ENCODE data around the gene MSL2.
"Not testable (repeated sequence)": the region's sequence is repeated elsewhere in the genome, so short reads cannot be mapped to it uniquely, and the experiment has no call there.

Gene MSL2

DNA sequence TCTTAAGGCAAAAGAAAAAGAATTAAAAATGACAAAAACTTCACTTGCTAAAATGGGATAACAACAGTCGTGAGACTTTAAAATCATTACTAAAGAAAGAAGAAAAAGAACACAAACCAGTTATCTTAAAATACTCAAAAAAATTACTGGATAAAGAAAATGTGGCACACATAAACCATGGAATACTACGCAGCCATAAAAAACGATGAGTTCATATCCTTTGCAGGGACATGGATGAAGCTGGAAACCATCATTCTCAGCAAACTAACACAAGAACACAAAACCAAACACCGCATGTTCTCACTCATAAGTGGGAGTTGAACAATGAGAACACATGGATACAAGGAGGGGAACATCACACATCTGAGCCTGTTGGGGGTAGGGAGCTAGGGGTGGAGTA is 27.9 kb downstream of the MSL2 start:
- H3K4me3 ChIP-seq (ENCODE audit: extremely low read depth, insufficient read depth, low read length, poor library complexity, severe bottlenecking); H3K36me3 ChIP-seq (ENCODE audit: control insufficient read depth, insufficient read depth, low read length); H3K9me3 ChIP-seq (ENCODE audit: control insufficient read depth, low read length); H3K4me1 ChIP-seq (ENCODE audit: control insufficient read depth, insufficient read depth, low read length, poor library complexity, severe bottlenecking); H3K27ac ChIP-seq (ENCODE audit: low read depth, low read length, severe bottlenecking): not testable (repeated sequence)
- WGBS, 2 experiments (ENCODE audit: insufficient coverage in 2 of 2), result no CpG with 5 or more reads among the region's 4 CpGs

DNA sequence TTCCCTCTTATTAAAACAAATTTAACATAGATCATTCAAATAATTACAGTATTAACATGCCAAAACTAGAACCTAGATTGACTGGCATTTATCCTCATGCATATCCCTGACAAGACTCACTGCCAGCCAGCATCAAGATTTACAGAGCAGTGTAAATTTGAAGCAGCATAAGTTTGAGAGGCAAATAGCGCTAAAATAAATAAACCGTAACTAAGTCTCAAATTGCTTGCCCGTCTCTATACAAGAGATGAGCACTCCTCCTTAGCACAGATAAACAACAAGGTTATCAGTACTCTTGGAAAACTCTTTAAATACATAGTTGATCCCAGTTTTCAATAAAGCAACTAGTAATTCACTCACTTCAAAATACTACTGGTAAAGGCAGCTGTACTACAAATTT is 29.6 kb downstream of the MSL2 start:
- Histone ChIP-seq H3K4me1 (ENCODE audit: control insufficient read depth, insufficient read depth, low read length, poor library complexity, severe bottlenecking) (no peaks in the 10 kb centered on the region), H3K9me3 (ENCODE audit: control insufficient read depth, low read length) (no peaks in the 10 kb centered on the region), H3K36me3 (ENCODE audit: control insufficient read depth, insufficient read depth, low read length) (no peaks in the 10 kb centered on the region), H3K27ac (ENCODE audit: low read depth, low read length, severe bottlenecking) (no peak overlapping the region), H3K4me3 (ENCODE audit: extremely low read depth, insufficient read depth, low read length, poor library complexity, severe bottlenecking) (no peak overlapping the region)
- WGBS, 2 experiments (ENCODE audit: insufficient coverage in 2 of 2), result 83 to 91% methylated on average over 2 to 3 of the region's 3 CpGs

DNA sequence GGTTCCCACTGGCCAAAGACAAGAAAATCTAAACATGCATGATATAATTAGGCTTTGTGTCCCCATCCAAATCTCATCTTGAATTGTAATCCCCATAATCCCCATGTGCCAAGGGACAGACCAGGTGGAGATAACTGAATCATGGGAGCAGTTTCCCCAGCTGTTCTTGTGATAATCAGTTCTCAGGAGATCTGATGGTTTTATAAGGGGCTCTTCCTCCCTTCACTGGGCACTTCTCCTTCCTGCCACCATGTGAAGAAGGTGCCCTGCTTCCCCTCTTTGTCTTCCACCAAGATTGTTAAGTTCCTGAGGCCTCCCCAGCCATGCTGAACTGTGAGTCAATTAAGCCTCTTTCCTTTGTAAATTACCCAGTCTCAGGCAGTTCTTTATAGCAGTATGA is 32.5 kb downstream of the MSL2 start:
- not testable (repeated sequence) for H3K4me1 ChIP-seq (ENCODE audit: control insufficient read depth, insufficient read depth, low read length, poor library complexity, severe bottlenecking); H3K36me3 ChIP-seq (ENCODE audit: control insufficient read depth, insufficient read depth, low read length); H3K27ac ChIP-seq (ENCODE audit: low read depth, low read length, severe bottlenecking); H3K4me3 ChIP-seq (ENCODE audit: extremely low read depth, insufficient read depth, low read length, poor library complexity, severe bottlenecking); H3K9me3 ChIP-seq (ENCODE audit: control insufficient read depth, low read length)

DNA sequence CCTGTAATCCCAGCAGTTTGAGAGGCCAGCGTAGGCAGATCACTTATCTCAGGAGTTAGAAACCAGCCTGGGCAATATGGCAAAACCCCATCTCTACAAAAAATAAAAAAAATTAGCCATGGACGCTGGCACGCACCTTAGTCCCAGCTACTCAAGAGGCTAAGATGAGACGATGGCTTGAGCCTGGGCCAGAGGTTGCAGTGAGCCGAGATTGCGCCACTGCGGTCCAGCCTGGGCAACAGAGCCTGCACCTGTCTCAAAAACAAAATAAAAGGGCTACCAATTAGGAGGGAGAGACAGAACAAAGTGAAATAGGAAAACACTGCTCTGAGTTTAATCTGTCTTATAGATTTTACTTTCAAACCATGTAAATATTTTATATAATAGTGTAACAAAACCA is 33.8 kb downstream of the MSL2 start:
- Histone ChIP-seq H3K4me1 (ENCODE audit: control insufficient read depth, insufficient read depth, low read length, poor library complexity, severe bottlenecking) (no peaks in the 10 kb centered on the region), H3K36me3 (ENCODE audit: control insufficient read depth, insufficient read depth, low read length) (no peaks in the 10 kb centered on the region), H3K27ac (ENCODE audit: low read depth, low read length, severe bottlenecking) (no peak overlapping the region), H3K4me3 (ENCODE audit: extremely low read depth, insufficient read depth, low read length, poor library complexity, severe bottlenecking) (no peak overlapping the region), H3K9me3 (ENCODE audit: control insufficient read depth, low read length) (peaks cover 4% of the 10 kb centered on the region)
- 94 to 98% methylated on average over 5 to 7 of the region's 7 CpGs for WGBS, 2 experiments (ENCODE audit: insufficient coverage in 2 of 2)

DNA sequence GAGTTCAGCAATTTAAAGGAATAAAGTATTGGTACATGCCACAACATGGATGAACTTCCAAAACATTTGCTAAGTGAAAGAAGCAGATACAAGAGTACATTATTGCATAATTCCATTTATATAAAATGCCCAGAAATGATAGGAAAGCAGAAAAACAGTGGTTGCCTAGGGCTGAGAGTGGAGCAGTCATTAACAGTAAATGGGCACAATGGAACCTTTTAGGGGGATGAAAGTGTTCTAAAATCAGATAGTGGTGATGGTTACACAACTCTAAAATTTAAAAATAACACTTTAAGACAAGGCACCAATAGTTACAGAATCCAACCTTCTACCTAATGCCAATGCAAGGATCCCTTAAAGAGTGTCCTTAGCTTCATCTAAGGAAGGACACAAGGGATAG is 34.6 kb downstream of the MSL2 start:
- Histone ChIP-seq H3K4me3 (ENCODE audit: extremely low read depth, insufficient read depth, low read length, poor library complexity, severe bottlenecking) (no peak overlapping the region), H3K4me1 (ENCODE audit: control insufficient read depth, insufficient read depth, low read length, poor library complexity, severe bottlenecking) (no peaks in the 10 kb centered on the region), H3K27ac (ENCODE audit: low read depth, low read length, severe bottlenecking) (no peak overlapping the region), H3K36me3 (ENCODE audit: control insufficient read depth, insufficient read depth, low read length) (no peaks in the 10 kb centered on the region), H3K9me3 (ENCODE audit: control insufficient read depth, low read length) (peaks cover 4% of the 10 kb centered on the region)

DNA sequence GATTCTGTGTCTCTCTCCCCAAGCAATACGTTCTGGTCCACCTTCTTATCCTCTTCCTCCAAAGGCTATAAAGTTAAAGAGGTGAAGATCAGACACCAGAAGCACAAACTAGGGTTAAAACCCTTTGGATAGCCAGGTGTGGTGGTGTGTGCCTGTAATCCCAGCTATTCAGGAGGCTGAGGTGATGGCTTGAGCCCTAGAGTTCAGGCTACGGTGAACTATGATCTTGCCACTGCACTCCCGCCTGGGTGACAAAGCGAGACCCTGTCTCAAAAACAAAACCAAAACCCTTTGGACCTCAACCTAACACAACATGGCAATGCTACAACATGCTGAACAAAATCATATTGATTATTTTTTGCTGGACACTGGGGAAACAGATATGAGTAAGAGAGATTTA is 43.2 kb downstream of the MSL2 start:
- Histone ChIP-seq H3K4me3 (ENCODE audit: extremely low read depth, insufficient read depth, low read length, poor library complexity, severe bottlenecking) (no peak overlapping the region), H3K9me3 (ENCODE audit: control insufficient read depth, low read length) (no peaks in the 10 kb centered on the region), H3K36me3 (ENCODE audit: control insufficient read depth, insufficient read depth, low read length) (peaks cover 32% of the 10 kb centered on the region), H3K4me1 (ENCODE audit: control insufficient read depth, insufficient read depth, low read length, poor library complexity, severe bottlenecking) (no peaks in the 10 kb centered on the region), H3K27ac (ENCODE audit: low read depth, low read length, severe bottlenecking) (no peak overlapping the region)
- 92 to 100% methylated on average over 2 of the region's 4 CpGs for WGBS, 2 experiments (ENCODE audit: insufficient coverage in 2 of 2)

DNA sequence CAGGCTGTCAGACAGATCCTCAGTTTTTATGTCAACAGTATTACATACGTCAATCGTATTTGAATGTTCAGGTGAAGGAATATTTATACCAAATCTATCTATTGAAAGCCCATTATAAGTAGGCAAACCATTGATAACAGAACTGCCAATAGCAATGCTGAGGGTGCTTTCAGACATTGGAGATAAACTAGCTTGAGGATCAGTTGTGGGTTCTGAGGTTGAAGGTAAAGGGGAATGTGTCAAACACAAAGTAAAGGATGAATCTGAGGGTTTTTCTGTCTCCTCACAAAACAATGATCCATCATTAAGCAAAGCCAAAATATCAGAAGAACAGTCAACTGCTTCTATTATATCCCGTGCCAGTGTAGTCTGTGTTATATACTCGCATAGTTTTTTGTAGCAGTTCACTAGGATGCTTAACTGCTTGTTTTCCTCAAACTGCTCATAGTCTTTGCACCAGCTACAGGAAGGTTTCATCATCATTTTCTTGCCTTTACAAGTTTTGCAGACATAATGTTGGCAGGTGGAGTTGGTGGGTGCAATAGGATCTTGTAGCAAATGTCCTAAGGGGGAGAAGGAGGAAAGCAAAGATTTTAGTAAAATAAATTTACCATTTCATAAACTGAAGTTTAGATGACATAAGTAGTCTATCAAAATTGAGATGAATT is 43.8 kb downstream of the MSL2 start:
- no peaks in the 10 kb centered on the region for H3K9me3 ChIP-seq (ENCODE audit: control insufficient read depth, low read length)
- H3K36me3 ChIP-seq (ENCODE audit: control insufficient read depth, insufficient read depth, low read length), result peaks cover 38% of the 10 kb centered on the region
- no peak overlapping the region for H3K27ac ChIP-seq (ENCODE audit: low read depth, low read length, severe bottlenecking)
- 100% methylated on average over 2 of the region's 4 CpGs; no CpG with 5 or more reads in 1 of the 2 experiments for WGBS, 2 experiments (ENCODE audit: insufficient coverage in 2 of 2)
- H3K4me1 ChIP-seq (ENCODE audit: control insufficient read depth, insufficient read depth, low read length, poor library complexity, severe bottlenecking), result no peaks in the 10 kb centered on the region
- H3K4me3 ChIP-seq (ENCODE audit: extremely low read depth, insufficient read depth, low read length, poor library complexity, severe bottlenecking), result no peak overlapping the region

DNA sequence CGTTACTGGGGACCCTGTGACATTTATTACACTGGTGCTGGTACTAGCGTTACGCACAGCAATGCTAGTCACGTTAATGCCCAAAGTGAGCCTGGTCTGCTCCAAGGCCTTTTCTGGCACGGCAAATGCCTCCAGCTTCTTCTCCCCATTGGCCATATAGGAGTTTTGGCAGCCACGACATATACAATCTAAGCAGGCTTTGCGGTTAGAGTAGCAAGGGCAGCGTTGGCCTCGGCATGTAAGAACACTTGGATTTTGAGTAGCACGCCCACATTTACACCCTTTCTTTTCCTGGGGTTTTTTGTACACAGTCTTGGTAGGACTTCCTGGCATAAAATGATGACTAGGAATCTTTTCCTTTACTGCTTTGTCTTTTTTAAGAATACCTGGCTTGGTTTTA is 44.9 kb downstream of the MSL2 start:
- Histone ChIP-seq H3K4me3 (ENCODE audit: extremely low read depth, insufficient read depth, low read length, poor library complexity, severe bottlenecking) (no peak overlapping the region), H3K4me1 (ENCODE audit: control insufficient read depth, insufficient read depth, low read length, poor library complexity, severe bottlenecking) (no peaks in the 10 kb centered on the region), H3K9me3 (ENCODE audit: control insufficient read depth, low read length) (no peaks in the 10 kb centered on the region), H3K27ac (ENCODE audit: low read depth, low read length, severe bottlenecking) (no peak overlapping the region), H3K36me3 (ENCODE audit: control insufficient read depth, insufficient read depth, low read length) (peaks cover 44% of the 10 kb centered on the region)
- WGBS, 2 experiments (ENCODE audit: insufficient coverage in 2 of 2), result 94 to 95% methylated on average over 10 of the region's 10 CpGs

DNA sequence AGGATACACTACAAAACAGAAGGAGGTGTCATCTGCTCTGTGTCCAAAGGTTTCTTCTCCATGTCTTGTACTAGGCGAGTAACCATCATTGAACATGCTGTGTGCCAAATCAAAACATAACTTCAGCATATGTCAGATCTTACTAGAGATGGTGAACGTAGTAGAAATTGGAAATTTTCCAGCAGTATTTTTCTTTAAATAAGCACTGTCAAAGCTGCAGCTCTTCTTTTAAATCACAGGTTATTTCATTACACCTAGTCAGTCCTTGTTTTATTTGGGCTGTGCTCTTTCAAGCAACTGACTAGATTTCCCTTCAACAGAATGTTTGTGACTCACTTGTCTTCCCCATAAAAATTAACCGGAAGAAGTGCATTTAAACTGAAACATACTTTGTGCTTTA is 46.5 kb downstream of the MSL2 start:
- 93 to 94% methylated on average over 2 to 3 of the region's 3 CpGs for WGBS, 2 experiments (ENCODE audit: insufficient coverage in 2 of 2)
- Histone ChIP-seq H3K27ac (ENCODE audit: low read depth, low read length, severe bottlenecking) (no peak overlapping the region), H3K36me3 (ENCODE audit: control insufficient read depth, insufficient read depth, low read length) (peaks cover 56% of the 10 kb centered on the region), H3K4me1 (ENCODE audit: control insufficient read depth, insufficient read depth, low read length, poor library complexity, severe bottlenecking) (no peaks in the 10 kb centered on the region), H3K9me3 (ENCODE audit: control insufficient read depth, low read length) (no peaks in the 10 kb centered on the region), H3K4me3 (ENCODE audit: extremely low read depth, insufficient read depth, low read length, poor library complexity, severe bottlenecking) (no peak overlapping the region)

DNA sequence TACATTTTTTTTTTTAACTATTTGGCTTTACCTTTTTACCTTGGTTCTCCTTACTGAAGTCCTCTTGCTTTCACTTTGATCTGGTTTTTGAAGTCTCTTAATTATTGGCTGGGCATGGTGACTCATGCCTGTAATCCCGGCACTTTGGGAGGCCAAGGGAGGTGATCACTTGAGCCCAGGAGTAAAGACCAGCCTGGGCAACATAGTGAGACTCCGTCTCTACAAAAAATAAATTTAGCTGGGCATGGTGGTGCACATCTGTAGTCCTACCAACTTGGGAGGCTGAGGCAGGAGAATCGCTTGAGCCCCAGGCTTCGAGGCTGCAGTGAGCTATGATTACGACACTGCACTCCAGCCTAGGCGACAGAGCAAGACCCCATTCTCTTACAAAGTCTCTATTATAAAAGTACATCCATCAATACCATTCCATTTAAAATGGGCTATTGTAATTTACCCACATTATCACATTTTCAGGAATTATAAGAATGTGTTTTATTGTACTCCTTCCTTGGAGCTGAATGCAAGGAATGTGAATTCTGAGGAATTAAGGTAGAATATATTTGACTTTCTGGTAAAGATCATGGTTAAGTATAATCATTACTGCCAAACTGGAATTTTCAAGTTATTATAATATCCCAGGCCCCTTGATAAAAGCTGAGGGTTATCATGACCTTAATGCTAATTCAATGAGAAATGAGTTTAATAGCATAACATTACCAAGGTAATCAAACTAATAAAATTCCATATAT is 49.0 kb downstream of the MSL2 start:
- H3K36me3 ChIP-seq (ENCODE audit: control insufficient read depth, insufficient read depth, low read length), result peaks cover 57% of the 10 kb centered on the region
- H3K4me3 ChIP-seq (ENCODE audit: extremely low read depth, insufficient read depth, low read length, poor library complexity, severe bottlenecking), result no peak overlapping the region
- H3K4me1 ChIP-seq (ENCODE audit: control insufficient read depth, insufficient read depth, low read length, poor library complexity, severe bottlenecking), result peaks cover 4% of the 10 kb centered on the region
- H3K9me3 ChIP-seq (ENCODE audit: control insufficient read depth, low read length), result no peaks in the 10 kb centered on the region
- WGBS, 2 experiments (ENCODE audit: insufficient coverage in 2 of 2), result 95 to 100% methylated on average over 6 of the region's 6 CpGs
- H3K27ac ChIP-seq (ENCODE audit: low read depth, low read length, severe bottlenecking), result no peak overlapping the region

DNA sequence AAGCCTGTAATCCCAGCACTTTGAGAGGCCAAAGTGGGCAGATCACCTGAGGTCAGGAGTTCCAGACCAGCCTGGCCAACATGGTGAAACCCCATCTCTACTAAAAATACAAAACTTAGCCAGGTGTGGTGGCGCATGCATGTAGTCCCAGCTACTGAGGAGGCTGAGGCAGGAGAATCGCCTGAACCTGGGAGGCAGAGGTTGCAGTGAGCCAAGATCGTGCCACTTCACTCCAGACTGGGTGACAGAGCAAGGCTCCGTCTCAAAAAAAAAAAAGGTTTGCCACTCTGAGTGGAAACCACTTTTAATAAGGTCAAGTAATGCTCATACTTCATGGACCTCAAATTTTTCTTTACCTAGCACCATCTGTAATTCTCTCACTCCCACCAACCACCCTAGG is 51.7 kb downstream of the MSL2 start:
- peaks cover 41% of the 10 kb centered on the region for H3K36me3 ChIP-seq (ENCODE audit: control insufficient read depth, insufficient read depth, low read length)
- not testable (repeated sequence) for H3K4me1 ChIP-seq (ENCODE audit: control insufficient read depth, insufficient read depth, low read length, poor library complexity, severe bottlenecking); H3K9me3 ChIP-seq (ENCODE audit: control insufficient read depth, low read length); H3K4me3 ChIP-seq (ENCODE audit: extremely low read depth, insufficient read depth, low read length, poor library complexity, severe bottlenecking); H3K27ac ChIP-seq (ENCODE audit: low read depth, low read length, severe bottlenecking)
- WGBS, 2 experiments (ENCODE audit: insufficient coverage in 2 of 2), result 90 to 93% methylated on average over 3 to 4 of the region's 4 CpGs

All from mesodermal cell (in vitro differentiated cells).